ENCODE measurements around the gene DTX4. TPM values are rescaled to one million over a fixed set of nuclear protein-coding genes. Genes with fewer than 3 reads are reported as not detected.

Gene DTX4
- total RNA-seq, 2 experiments from 2014 or later = 0.62 to 0.69 TPM

DNA sequence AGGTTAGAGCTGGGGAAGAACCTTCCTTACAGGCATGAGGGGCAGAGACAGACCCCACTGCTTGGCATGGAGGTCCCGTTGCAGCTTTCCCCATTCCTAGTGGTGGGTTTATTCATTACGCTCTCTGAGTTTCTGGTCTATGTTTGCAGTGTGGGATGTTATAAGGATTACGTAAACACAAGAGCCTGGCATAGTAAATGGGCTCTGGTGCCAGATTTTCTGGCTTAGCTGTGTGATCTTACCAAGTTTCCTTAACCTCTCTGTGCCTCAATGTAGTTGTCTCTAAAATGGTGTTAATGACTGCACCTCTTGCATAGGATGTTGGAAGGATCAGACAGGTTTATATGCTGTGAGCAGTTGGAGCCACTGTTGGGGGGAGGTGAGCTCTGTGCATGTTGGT is 15.1 kb downstream of the DTX4 start:
- H3K4me3 Mint-ChIP-seq = no peak overlapping the region
- no peak overlapping the region for H3K27ac Mint-ChIP-seq
- no peaks in the 10 kb centered on the region for H3K9me3 Mint-ChIP-seq
- no peaks in the 10 kb centered on the region for H3K36me3 Mint-ChIP-seq (ENCODE audit: low read depth)
- ChIA-PET POLR2A (no interaction called here), CTCF (interaction anchor here (0.7 to 2.8 kb wide), 7 partner anchors 9 to 88 kb away, joined by 3 to 41 read pairs (median 5); partner anchors contain the start of gene DTX4)
- no peak for DNase-seq
- no peaks in the 10 kb centered on the region for H3K4me1 Mint-ChIP-seq
- H3K27me3 Mint-ChIP-seq = no peaks in the 10 kb centered on the region

DNA sequence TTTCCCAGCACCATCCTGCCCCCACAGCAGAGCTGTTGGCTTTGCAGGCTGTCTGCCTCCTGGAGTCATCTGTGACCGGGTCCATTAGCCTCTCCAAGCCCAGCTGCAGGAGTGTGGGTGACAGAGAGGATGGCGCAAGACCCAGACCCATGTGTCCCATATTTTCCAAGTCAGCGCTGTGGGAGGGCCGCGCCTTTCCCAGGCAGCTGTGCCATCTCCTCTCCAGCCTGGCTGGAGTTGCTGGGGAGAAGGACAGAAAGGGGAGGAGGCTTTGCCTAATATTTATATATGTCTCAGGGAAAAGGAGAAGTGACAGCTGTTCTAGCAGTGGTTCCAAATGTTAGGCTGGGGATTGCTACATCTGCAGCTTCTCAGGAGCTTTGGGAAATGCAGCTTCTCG is 15.7 kb downstream of the DTX4 start:
- Mint-ChIP-seq H3K36me3 (ENCODE audit: low read depth) (no peaks in the 10 kb centered on the region), H3K27ac (no peak overlapping the region), H3K9me3 (no peaks in the 10 kb centered on the region), H3K27me3 (no peaks in the 10 kb centered on the region), H3K4me3 (no peak overlapping the region), H3K4me1 (no peaks in the 10 kb centered on the region)
- ChIA-PET POLR2A (no interaction called here), CTCF (interaction anchor here (1.3 to 2.8 kb wide), 4 partner anchors 11 to 29 kb away, joined by 3 to 41 read pairs (median 7); partner anchors contain the start of gene DTX4)
- no peak for DNase-seq

DNA sequence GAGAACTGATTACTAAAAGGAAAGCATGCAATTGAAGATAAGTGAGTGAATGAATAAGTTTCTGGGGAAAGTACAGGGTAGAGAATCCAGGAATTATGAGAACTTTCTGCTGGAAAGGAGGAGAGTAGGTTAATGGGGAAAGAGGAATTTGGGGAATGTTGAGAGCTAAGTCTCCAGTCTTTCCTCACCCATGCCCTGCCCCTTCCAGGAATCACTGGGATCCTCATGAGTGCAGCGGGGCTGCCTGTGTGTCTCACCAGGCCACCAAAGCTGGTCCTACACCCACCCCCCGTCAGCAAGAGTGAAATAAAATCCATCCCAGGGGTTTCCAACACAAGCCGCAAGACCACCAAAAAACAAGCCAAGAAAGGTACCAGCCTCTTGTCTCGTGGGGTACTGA is 17.0 kb downstream of the DTX4 start:
- no peak overlapping the region for H3K4me3 Mint-ChIP-seq
- DNase-seq = no peak
- no peak overlapping the region for H3K27ac Mint-ChIP-seq
- ChIA-PET POLR2A (interaction anchor here (0.5 kb wide), 1 partner anchor 460 kb away, joined by 3 read pairs; no protein-coding TSS in a partner anchor), CTCF (no interaction called here)
- no peaks in the 10 kb centered on the region for H3K36me3 Mint-ChIP-seq (ENCODE audit: low read depth)
- no peaks in the 10 kb centered on the region for H3K9me3 Mint-ChIP-seq
- H3K27me3 Mint-ChIP-seq = no peaks in the 10 kb centered on the region
- no peaks in the 10 kb centered on the region for H3K4me1 Mint-ChIP-seq

DNA sequence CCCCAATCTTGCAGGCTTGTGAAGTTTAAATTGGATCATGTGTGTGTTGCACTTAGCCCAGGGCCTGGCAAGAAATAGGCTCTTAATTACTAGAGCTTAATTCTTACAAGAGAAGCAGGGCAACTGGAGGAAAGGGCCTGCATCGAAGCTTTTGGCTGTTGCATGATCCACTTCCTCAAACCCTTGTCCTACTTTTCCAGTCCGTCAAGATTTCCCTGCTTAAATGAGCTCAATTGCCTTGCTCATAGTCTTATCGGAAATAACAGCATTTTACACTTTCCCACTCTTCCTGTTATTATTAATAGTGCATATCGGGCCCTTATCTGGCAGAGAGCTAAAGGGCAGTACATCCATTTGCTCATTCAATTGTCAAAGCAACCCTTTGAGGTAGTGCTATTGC is 18.1 kb downstream of the DTX4 start:
- H3K4me3 Mint-ChIP-seq = no peak overlapping the region
- H3K36me3 Mint-ChIP-seq (ENCODE audit: low read depth) = no peaks in the 10 kb centered on the region
- H3K4me1 Mint-ChIP-seq = no peaks in the 10 kb centered on the region
- CTCF ChIA-PET = interaction anchor here (1.1 to 1.6 kb wide), 2 partner anchors 19 to 77 kb away, joined by 3 to 4 read pairs; partner anchors contain the start of gene DTX4
- H3K27ac Mint-ChIP-seq = no peak overlapping the region
- POLR2A ChIA-PET = no interaction called here
- H3K27me3 Mint-ChIP-seq = no peaks in the 10 kb centered on the region
- no peak for DNase-seq
- H3K9me3 Mint-ChIP-seq = no peaks in the 10 kb centered on the region

DNA sequence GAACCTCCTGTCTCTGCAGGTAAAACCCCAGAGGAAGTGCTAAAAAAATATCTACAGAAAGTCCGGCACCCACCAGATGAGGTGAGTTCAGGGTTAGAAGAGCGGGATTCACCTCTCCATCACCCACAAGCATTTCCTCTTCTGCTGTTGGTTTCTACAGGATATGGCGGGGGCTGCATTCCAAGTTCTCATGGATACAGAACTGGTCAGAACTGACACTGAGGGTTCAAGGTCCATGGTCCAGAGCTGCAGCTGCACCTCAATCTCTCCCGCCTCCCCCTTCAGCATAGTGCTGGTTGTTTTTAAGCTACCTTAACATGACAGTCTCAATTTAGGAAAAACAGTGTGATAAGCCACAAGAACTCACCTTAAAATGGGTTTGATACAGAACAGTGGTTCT is 19.2 kb downstream of the DTX4 start:
- no peak overlapping the region for H3K27ac Mint-ChIP-seq
- no peaks in the 10 kb centered on the region for H3K36me3 Mint-ChIP-seq (ENCODE audit: low read depth)
- H3K4me3 Mint-ChIP-seq = no peak overlapping the region
- no peaks in the 10 kb centered on the region for H3K4me1 Mint-ChIP-seq
- DNase-seq = no peak
- ChIA-PET CTCF (interaction anchor here (1.2 to 1.6 kb wide), 3 partner anchors 9 to 20 kb away, joined by 4 read pairs; partner anchors contain the start of gene DTX4), POLR2A (no interaction called here)
- no peaks in the 10 kb centered on the region for H3K9me3 Mint-ChIP-seq
- no peaks in the 10 kb centered on the region for H3K27me3 Mint-ChIP-seq

DNA sequence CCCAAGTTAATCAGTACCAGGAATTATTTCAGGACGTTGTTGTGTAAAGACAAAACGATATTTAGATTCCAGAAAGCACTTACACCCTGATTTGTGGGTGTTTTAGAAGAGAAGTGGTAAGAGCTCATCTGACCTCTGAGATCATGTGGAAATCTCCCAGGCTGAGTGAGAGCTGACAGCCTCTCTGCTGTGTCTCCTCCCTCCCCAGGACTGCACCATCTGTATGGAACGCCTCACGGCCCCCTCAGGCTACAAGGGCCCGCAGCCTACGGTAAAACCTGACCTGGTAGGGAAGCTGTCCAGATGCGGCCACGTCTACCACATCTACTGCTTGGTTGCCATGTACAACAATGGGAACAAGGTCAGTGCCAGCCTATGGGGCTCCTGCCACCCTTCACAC is 20.0 kb downstream of the DTX4 start:
- Mint-ChIP-seq H3K9me3 (no peaks in the 10 kb centered on the region), H3K27ac (no peak overlapping the region), H3K36me3 (ENCODE audit: low read depth) (no peaks in the 10 kb centered on the region), H3K27me3 (no peaks in the 10 kb centered on the region), H3K4me3 (no peak overlapping the region), H3K4me1 (no peaks in the 10 kb centered on the region)
- ChIA-PET POLR2A (no interaction called here), CTCF (interaction anchor here (1.2 to 1.3 kb wide), 2 partner anchors 9 to 11 kb away, joined by 4 read pairs; no protein-coding TSS in a partner anchor)
- no peak for DNase-seq

DNA sequence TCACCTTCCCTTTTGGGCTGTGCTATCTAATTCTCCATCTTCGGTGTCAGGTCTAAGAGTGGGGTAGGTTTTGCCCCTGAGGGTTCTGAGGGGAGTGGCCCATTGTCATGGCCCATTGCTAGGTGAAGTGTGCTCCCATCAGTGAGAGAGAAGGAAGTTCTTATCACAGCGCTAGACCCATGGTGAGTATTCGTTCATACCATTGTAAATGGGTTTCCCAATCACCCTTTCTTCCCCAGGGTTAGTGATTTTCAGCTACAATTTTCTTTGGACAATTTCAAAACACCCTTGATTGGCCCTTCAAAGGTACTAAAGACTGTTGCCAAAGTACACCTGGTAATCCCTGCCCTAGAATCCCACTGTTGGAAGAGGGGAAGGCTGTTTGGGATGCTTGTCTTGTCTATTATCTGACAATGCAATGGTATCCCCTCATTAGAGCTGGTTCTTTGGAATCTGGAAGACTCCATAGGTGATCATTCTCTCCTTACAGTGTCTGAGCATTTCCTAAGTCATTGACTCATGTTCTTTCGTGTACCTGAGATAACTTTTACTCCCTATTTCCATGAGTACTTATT is 20.6 kb downstream of the DTX4 start:
- POLR2A ChIA-PET = no interaction called here
- no peaks in the 10 kb centered on the region for H3K27me3 Mint-ChIP-seq
- H3K4me3 Mint-ChIP-seq = no peak overlapping the region

DNA sequence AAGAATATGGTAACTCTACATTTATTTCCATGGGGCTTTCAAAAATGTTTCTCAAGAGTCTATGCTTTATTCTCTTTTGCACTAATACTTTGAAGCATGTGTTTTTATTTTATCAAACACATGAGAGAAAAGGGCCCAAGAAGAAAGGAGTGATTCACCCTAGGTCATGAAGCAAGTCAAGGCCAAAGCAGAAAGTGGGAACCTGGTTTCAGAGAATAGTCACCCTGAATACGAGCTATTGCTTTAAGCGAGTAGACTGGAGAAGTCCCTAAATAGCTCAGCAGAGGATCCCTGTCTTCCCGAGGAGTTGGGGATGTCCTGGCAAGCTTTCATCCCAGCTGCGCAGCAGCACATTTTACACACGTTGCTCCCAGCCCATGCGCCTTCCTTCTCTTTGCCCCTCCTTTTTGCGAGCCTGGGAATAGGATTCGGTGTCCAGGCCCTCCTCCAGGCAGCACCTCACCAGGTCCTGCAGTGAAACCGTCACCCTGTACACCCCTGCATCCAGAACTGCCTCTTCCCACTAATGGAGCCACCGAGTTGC is 21.7 kb downstream of the DTX4 start:
- CTCF ChIA-PET = interaction anchor here (0.6 to 1.5 kb wide), 3 partner anchors 8 to 12 kb away, joined by 3 to 5 read pairs (median 3); no protein-coding TSS in a partner anchor
- H3K4me1 Mint-ChIP-seq = no peaks in the 10 kb centered on the region
- no peak overlapping the region for H3K27ac Mint-ChIP-seq
- H3K9me3 Mint-ChIP-seq = no peaks in the 10 kb centered on the region
- no peak for DNase-seq
- no peak overlapping the region for H3K4me3 Mint-ChIP-seq
- no peaks in the 10 kb centered on the region for H3K27me3 Mint-ChIP-seq
- no peaks in the 10 kb centered on the region for H3K36me3 Mint-ChIP-seq (ENCODE audit: low read depth)
- POLR2A ChIA-PET = no interaction called here

More for the DNA sequence above, 20.6 kb downstream of the DTX4 start:
- Mint-ChIP-seq H3K9me3 (no peaks in the 10 kb centered on the region), H3K4me1 (no peaks in the 10 kb centered on the region), H3K27ac (no peak overlapping the region), H3K36me3 (ENCODE audit: low read depth) (no peaks in the 10 kb centered on the region)
- CTCF ChIA-PET = interaction anchor here (1.2 kb wide), 1 partner anchor 8 kb away, joined by 4 read pairs; no protein-coding TSS in a partner anchor
- DNase-seq = no peak

DNA sequence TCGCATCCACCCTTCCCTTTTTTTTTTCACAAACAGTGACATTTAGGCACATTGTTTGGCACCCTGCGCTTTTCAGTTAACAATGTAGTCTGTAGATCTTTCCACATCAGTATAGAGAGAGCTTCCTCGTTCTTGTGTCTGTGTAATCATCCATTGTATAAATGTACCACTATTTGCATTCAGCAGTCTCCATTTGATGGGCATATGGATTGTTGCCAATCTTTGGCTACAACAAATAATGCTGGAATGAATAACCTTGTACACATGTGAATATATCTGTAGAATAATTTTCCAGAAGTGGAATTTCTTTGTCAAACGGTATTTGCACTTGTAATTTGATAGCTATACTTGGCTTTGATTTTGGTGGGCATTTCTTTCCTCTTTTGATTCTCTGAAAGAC is 23.7 kb downstream of the DTX4 start:
- Mint-ChIP-seq H3K4me3 (no peak overlapping the region), H3K9me3 (no peaks in the 10 kb centered on the region), H3K4me1 (peaks cover 5% of the 10 kb centered on the region), H3K36me3 (ENCODE audit: low read depth) (no peaks in the 10 kb centered on the region), H3K27me3 (no peaks in the 10 kb centered on the region), H3K27ac (no peak overlapping the region)
- DNase-seq = no peak
- ChIA-PET CTCF (no interaction called here), POLR2A (no interaction called here)

DNA sequence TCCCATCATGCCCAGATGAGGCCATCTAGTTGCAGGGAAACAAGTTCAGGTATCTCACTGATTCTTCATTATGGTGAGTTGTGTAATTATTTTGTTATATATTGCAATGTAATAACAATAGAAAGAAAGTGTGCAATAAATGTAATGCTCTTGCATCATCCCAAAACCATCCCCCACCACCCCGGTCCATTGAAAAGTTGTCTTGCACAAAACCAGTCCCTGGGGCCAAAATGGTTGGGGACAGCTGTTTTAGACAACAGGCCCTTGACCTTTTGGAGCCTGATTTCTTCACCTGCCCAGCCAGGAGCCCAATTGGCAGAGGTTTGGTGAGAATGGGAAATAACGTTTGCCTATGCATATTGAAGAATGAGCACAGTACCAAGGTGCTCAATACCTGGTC is 24.8 kb downstream of the DTX4 start:
- Mint-ChIP-seq H3K36me3 (ENCODE audit: low read depth) (no peaks in the 10 kb centered on the region), H3K4me1 (peaks cover 5% of the 10 kb centered on the region), H3K9me3 (no peaks in the 10 kb centered on the region), H3K27me3 (no peaks in the 10 kb centered on the region), H3K27ac (no peak overlapping the region), H3K4me3 (no peak overlapping the region)
- CTCF ChIA-PET = no interaction called here
- no peak for DNase-seq
- POLR2A ChIA-PET = no interaction called here

DNA sequence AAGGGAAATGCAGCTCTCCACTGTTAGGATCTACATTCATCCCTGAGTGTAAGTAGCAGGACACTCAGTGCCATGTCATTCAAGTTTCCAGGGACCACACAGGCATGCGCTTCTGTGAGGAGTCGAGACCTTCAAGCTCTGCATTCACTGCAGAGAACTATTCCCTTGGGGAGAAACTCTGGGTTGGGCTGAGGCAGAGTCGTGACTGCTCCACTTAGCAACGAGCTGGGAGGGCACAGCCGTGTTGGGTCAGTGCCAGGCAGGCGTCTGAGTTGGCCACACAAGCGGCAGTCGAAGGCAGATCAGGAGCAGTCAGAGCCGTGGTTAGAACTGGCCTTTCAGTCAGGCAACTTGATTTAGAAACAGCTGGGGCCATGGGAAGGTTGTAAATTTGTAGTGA is 26.1 kb downstream of the DTX4 start:
- Mint-ChIP-seq H3K36me3 (ENCODE audit: low read depth) (no peaks in the 10 kb centered on the region), H3K27ac (no peak overlapping the region), H3K27me3 (no peaks in the 10 kb centered on the region), H3K4me3 (no peak overlapping the region), H3K9me3 (no peaks in the 10 kb centered on the region), H3K4me1 (peaks cover 5% of the 10 kb centered on the region)
- no peak for DNase-seq
- ChIA-PET CTCF (interaction anchor here (1.4 kb wide), 1 partner anchor 12 kb away, joined by 5 read pairs; no protein-coding TSS in a partner anchor), POLR2A (no interaction called here)

DNA sequence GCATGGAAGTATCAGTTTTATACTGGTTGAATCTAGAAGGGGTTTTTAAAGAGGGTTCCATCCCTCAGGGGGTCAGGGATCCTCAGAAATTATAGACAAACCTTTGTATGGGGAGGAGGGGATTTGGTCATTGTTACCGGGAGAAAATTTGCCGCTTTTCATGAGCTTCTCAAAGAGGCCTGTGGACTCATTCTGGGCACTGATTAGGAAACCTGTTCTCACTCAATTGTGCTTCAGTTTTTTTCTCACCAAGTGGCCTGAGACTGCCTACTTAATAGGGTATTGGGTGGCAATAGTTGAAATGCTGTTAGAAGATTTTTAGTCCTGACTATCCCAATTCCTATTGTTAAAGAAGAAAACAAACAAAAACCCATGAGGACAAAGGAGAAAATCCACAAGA is 26.8 kb downstream of the DTX4 start:
- CTCF ChIA-PET = interaction anchor here (0.8 to 1.4 kb wide), 2 partner anchors 13 to 32 kb away, joined by 3 to 5 read pairs; no protein-coding TSS in a partner anchor
- no peak overlapping the region for H3K27ac Mint-ChIP-seq
- no peak for DNase-seq

DNA sequence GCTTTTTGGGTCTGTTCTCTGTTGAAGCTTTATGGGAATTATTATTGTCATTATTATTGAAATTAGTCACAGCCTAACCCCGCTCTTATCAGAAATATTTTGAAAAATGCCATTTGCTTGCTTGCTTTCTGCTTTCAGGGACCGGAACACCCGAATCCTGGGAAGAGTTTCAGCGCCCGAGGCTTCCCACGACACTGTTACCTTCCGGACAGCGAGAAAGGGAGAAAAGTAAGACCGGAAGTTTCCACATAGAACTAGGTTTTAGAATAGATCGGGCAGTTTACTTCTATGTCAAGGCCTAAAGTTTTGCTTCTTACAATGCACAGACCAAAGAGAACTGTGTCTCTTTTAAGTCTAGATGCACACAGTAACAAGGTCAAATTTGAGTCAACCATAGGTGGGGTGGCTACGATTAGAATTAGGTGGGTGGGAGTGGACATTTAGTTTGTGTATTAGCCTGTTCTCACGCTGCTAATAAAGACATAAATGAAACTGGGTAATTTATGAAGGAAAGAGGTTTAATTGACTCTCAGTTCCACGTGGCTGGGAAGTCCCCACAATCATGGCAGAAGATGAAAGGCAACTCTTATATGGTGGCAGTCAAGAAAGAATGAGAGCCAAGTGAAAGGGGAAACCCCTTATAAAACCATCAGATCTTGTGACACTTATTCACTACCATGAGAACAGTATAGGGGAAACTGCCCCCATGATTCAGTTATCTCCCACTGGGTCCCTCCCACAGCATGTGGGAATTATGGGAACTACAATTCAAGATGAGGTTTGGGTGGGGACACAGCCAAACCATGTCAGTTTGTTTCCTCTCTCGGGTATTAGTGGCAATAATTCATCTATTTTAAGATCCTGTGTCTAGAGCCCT is 27.9 kb downstream of the DTX4 start:
- CTCF ChIA-PET = interaction anchor here (1.3 to 1.4 kb wide), 2 partner anchors 8 to 14 kb away, joined by 4 to 5 read pairs; no protein-coding TSS in a partner anchor
- Mint-ChIP-seq H3K27me3 (no peaks in the 10 kb centered on the region), H3K27ac (no peak overlapping the region), H3K4me1 (peaks cover 5% of the 10 kb centered on the region), H3K4me3 (no peak overlapping the region), H3K9me3 (no peaks in the 10 kb centered on the region), H3K36me3 (ENCODE audit: low read depth) (no peaks in the 10 kb centered on the region)
- POLR2A ChIA-PET = no interaction called here
- no peak for DNase-seq

More for the DNA sequence above, 26.8 kb downstream of the DTX4 start:
- Mint-ChIP-seq H3K4me3 (no peak overlapping the region), H3K27me3 (no peaks in the 10 kb centered on the region), H3K36me3 (ENCODE audit: low read depth) (no peaks in the 10 kb centered on the region), H3K4me1 (peaks cover 5% of the 10 kb centered on the region), H3K9me3 (no peaks in the 10 kb centered on the region)
- POLR2A ChIA-PET = no interaction called here
